Cardiac muscle cell (in vitro differentiated cells and primary cell): ENCODE results near the gene TTC28. TPM values are rescaled to one million over a fixed set of nuclear protein-coding genes. Genes with fewer than 3 reads are reported as not detected.

ENCODE experiments used
- DNase-seq, 2 donors: peaks; one replicate each; pipeline versions ENCODE4 v3.0.0 to v3.0.0-alpha.2; 2010 to 2017; ENCODE audit warnings: low read depth in 1 of 2, low spot score in 1 of 2
- H3K27ac ChIP-seq: fragments of 200-600 bp; sonication (generic); 2 replicates; pipeline ENCODE4 v1.5.1; 2016
- H3K27me3 ChIP-seq: fragments of 200-600 bp; sonication (generic); 2 replicates; pipeline ENCODE4 v1.6.0; 2016; ENCODE audit warnings: control low read depth
- H3K36me3 ChIP-seq: fragments of 200-600 bp; sonication (generic); 2 replicates; pipeline ENCODE4 v1.5.1; 2016; ENCODE audit warnings: control low read depth
- H3K4me1 ChIP-seq: fragments of 200-600 bp; sonication (generic); 2 replicates; pipeline ENCODE4 v1.8.1; 2017; ENCODE audit warnings: low read depth, mild to moderate bottlenecking, mixed run types
- H3K4me3 ChIP-seq: fragments of 200-600 bp; sonication (generic); 2 replicates; pipeline ENCODE4 v1.5.1; 2016; ENCODE audit warnings: mild to moderate bottlenecking
- H3K9me3 ChIP-seq: fragments of 200-600 bp; sonication (generic); 2 replicates; pipeline ENCODE4 v1.5.1; 2017; ENCODE audit warnings: low read depth, mild to moderate bottlenecking, control low read depth
- CTCF ChIP-seq: IDR thresholded peaks from 2 replicates; pipeline ENCODE4 v1.5.1; 2012; ENCODE audit warnings: low read depth, mild to moderate bottlenecking, low read length
- polyA plus RNA-seq: library from polyadenylated mRNA; unstranded; fragments of >200 nt; fragmentation: Nextera tagmentation; extraction: Ambion mirVana; gene quantifications from 2 replicates; pipeline ENCODE4 v1.2.1, GENCODE V29; 2016
- total RNA-seq: library from RNA; depleted of rRNA; stranded (reverse); fragments of >200 nt; gene quantifications from 2 replicates; pipeline ENCODE4 v1.2.3, GENCODE V29; 2016

The TTC28 gene
- total and polyA plus RNA-seq, 2 experiments from 2014 or later = 27.3 to 109 TPM

GRCh38 chr22:28656181-28656580, 23.5 kb downstream of the TTC28 start:
- peak in 1 of 2 donors; percentile 6 for DNase-seq
- no peak for TF ChIP-seq CTCF
- peak overlapping the region; percentile 47 for H3K27ac ChIP-seq
- no peak overlapping the region for H3K4me3 ChIP-seq
- H3K9me3 ChIP-seq = no peaks in the 10 kb centered on the region
- no peaks in the 10 kb centered on the region for H3K27me3 ChIP-seq
- no peaks in the 10 kb centered on the region for H3K36me3 ChIP-seq
- peaks cover 8% of the 10 kb centered on the region for H3K4me1 ChIP-seq

GRCh38 chr22:28650463-28650862, 29.2 kb downstream of the TTC28 start:
- no peaks in the 10 kb centered on the region for H3K36me3 ChIP-seq
- no peak for TF ChIP-seq CTCF
- no peak overlapping the region for H3K4me3 ChIP-seq
- DNase-seq = no peak
- H3K27me3 ChIP-seq = no peaks in the 10 kb centered on the region
- no peak overlapping the region for H3K27ac ChIP-seq
- H3K4me1 ChIP-seq = no peaks in the 10 kb centered on the region
- H3K9me3 ChIP-seq = no peaks in the 10 kb centered on the region

DNA sequence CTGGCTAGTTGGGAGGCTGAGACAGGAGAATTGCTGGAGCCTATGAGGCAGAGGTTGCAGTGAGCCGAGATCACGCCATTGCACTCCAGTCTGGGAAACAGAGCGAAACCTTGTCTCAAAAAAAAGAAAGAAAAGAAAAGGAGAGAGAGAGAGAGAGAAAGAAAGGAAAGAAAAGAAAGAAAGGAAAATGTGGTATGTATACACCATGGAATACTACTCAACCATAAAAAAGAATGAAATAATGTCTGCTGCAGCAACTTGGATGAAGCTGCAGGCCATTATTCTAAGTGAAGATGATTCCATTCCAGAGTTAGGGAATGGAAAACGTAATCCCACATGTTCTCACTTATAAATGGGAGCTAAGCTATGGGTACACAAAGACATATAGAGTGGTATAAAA, 30.8 kb downstream of the TTC28 start:
- Histone ChIP-seq H3K4me1 (no peaks in the 10 kb centered on the region), H3K9me3 (no peaks in the 10 kb centered on the region)

DNA sequence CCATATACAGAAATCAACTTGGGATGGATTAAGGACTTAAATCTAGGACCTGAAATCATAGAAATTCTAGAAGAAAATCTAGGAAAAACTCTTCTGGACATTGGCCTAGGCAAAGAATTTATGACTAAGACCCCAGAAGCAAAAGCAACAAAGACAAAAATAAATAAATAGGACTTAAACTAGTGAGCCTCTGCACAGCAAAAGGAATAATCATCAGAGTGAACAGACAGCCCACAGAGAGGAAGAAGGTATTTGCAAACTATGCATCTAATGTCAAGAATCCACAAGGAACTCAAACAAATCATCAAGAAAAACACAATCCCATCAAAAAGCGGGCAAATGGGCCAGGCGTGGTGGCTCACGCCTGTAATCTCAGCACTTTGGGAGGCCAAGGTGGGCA, 32.4 kb downstream of the TTC28 start:
- Histone ChIP-seq H3K27ac (no peak overlapping the region), H3K4me1 (peaks cover 8% of the 10 kb centered on the region), H3K36me3 (no peaks in the 10 kb centered on the region), H3K4me3 (no peak overlapping the region), H3K27me3 (no peaks in the 10 kb centered on the region), H3K9me3 (no peaks in the 10 kb centered on the region)
- DNase-seq = no peak
- TF ChIP-seq CTCF = no peak

More for the DNA sequence above, 30.8 kb downstream of the TTC28 start:
- no peak overlapping the region for H3K4me3 ChIP-seq
- no peak for TF ChIP-seq CTCF
- no peaks in the 10 kb centered on the region for H3K27me3 ChIP-seq
- DNase-seq = no peak
- H3K27ac ChIP-seq = no peak overlapping the region
- no peaks in the 10 kb centered on the region for H3K36me3 ChIP-seq

DNA sequence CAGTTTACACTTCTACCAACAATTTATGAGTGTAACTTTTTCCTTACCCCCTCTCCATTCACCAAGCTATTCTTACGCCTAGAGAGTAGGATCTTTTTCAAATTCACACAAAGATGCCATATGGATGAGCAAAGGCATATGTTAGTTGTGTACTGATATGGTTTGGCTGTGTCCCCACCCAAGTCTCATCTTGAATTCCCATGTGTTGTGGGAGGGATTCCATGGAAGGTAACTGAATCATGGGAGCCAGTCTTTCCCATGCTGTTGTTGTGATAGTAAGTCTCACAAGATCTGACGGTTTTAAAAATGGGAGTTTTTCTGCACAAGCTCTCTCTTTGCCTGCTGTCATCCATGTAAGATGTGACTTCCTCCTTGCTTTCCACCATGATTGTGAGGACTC, 40.3 kb downstream of the TTC28 start:
- H3K27ac ChIP-seq = no peak overlapping the region
- H3K4me1 ChIP-seq = peaks cover 9% of the 10 kb centered on the region
- H3K27me3 ChIP-seq = no peaks in the 10 kb centered on the region
- H3K9me3 ChIP-seq = no peaks in the 10 kb centered on the region
- H3K4me3 ChIP-seq = no peak overlapping the region
- no peaks in the 10 kb centered on the region for H3K36me3 ChIP-seq
- no peak for TF ChIP-seq CTCF
- DNase-seq = no peak

DNA sequence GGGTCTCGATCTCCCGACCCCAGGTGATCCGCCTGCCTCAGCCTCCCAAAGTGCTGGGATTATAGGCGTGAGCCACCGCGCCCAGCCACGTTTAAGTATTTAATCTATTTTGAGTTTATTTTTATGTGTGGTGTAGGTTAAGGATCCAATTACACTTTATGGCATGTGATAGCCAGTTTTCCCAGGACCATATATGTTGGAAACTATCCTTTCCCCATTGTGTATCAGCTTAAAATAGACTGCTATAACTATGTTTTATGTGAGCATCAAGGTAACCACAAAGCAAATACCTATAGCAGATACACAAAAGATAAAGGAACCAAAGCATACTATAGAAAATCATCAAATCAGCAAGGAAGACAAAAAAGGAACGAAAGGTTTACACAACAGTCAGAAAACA, 42.4 kb downstream of the TTC28 start:
- Histone ChIP-seq H3K4me3 (no peak overlapping the region), H3K27ac (no peak overlapping the region), H3K4me1 (peaks cover 1% of the 10 kb centered on the region), H3K9me3 (no peaks in the 10 kb centered on the region), H3K36me3 (no peaks in the 10 kb centered on the region), H3K27me3 (no peaks in the 10 kb centered on the region)
- TF ChIP-seq CTCF = no peak
- DNase-seq = no peak
